OCI-LY3 (cell line): ENCODE data around the gene ISY1.

Experiments
- EZH2phosphoT487 ChIP-seq: fragments of 200-600 bp; shearing (Covaris generic); IDR thresholded peaks from 2 replicates; pipeline ENCODE4 v1.6.1; 2018; ENCODE audit warnings: antibody characterized with exemption, mixed run types, low read depth
- TF ChIP-seq, protein P1 (sequence below): fragments of 200-600, 300-600 bp; sonication (generic); IDR thresholded peaks from 2 replicates; pipeline ENCODE4 v1.5.1; 2014; ENCODE audit warnings: antibody characterized with exemption, low read length, low read depth

- TF ChIP-seq, protein P1, sequence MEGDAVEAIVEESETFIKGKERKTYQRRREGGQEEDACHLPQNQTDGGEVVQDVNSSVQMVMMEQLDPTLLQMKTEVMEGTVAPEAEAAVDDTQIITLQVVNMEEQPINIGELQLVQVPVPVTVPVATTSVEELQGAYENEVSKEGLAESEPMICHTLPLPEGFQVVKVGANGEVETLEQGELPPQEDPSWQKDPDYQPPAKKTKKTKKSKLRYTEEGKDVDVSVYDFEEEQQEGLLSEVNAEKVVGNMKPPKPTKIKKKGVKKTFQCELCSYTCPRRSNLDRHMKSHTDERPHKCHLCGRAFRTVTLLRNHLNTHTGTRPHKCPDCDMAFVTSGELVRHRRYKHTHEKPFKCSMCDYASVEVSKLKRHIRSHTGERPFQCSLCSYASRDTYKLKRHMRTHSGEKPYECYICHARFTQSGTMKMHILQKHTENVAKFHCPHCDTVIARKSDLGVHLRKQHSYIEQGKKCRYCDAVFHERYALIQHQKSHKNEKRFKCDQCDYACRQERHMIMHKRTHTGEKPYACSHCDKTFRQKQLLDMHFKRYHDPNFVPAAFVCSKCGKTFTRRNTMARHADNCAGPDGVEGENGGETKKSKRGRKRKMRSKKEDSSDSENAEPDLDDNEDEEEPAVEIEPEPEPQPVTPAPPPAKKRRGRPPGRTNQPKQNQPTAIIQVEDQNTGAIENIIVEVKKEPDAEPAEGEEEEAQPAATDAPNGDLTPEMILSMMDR = no peak
- no peak for TF ChIP-seq EZH2phosphoT487
Measured at GRCh38 chr3:129117134-129117533, 43.7 kb downstream of the ISY1 start.
